ENCODE results near the gene CD48.

The CD48 gene

GRCh38 chr1:160711276-160711601 is 383 bp downstream of the CD48 start:
- Histone ChIP-seq H3K4me2 (peak overlapping the region; percentile 98), H3K27me3 (ENCODE audit: insufficient read depth, low read depth) (no peaks in the 10 kb centered on the region), H3K9ac (peak overlapping the region; percentile 62), H3K4me1 (ENCODE audit: low read depth, poor library complexity, severe bottlenecking) (peaks cover 87% of the 10 kb centered on the region), H2AFZ (ENCODE audit: low read depth) (peak overlapping the region; percentile 78), H3K4me3 (IDR thresholded peaks at IDR 0.05; ENCODE audit: insufficient read depth, low read depth, low read length) (peak overlapping the region; percentile 94), H4K20me1 (ENCODE audit: insufficient read depth) (no peaks in the 10 kb centered on the region), H3K36me3 (ENCODE audit: insufficient read depth) (no peaks in the 10 kb centered on the region), H3K79me2 (ENCODE audit: insufficient read depth, low read depth) (no peaks in the 10 kb centered on the region; the same call in 1 of the 2 replicates), H3K27ac (peak overlapping the region; percentile 71)
- no peak for TF ChIP-seq CTCF (conservative IDR thresholded peaks at IDR 0.05; ENCODE audit: low read depth, low read length)

- peak overlapping the region; percentile 71; the same call in 1 of the 2 replicates for H3K27ac ChIP-seq
- peak overlapping the region; percentile 94 for H3K4me3 ChIP-seq (IDR thresholded peaks at IDR 0.05; ENCODE audit: insufficient read depth, low read depth, low read length)
- H2AFZ ChIP-seq (ENCODE audit: low read depth), result peak overlapping the region; percentile 78
- H3K36me3 ChIP-seq (ENCODE audit: insufficient read depth), result no peaks in the 10 kb centered on the region
- H4K20me1 ChIP-seq (ENCODE audit: insufficient read depth), result no peaks in the 10 kb centered on the region
- no peaks in the 10 kb centered on the region for H3K27me3 ChIP-seq (ENCODE audit: insufficient read depth, low read depth)
- no peaks in the 10 kb centered on the region; the same call in 1 of the 2 replicates for H3K79me2 ChIP-seq (ENCODE audit: insufficient read depth, low read depth)
- no peak for TF ChIP-seq CTCF (conservative IDR thresholded peaks at IDR 0.05; ENCODE audit: low read depth, low read length)
- H3K4me1 ChIP-seq (ENCODE audit: low read depth, poor library complexity, severe bottlenecking), result peaks cover 88% of the 10 kb centered on the region
- peak overlapping the region; percentile 62; the same call in 1 of the 2 replicates for H3K9ac ChIP-seq
- peak overlapping the region; percentile 98 for H3K4me2 ChIP-seq
Observed at GRCh38 chr1:160710517-160711252, 937 bp downstream of the CD48 start.

GRCh38 chr1:160709715-160710114 is 1.9 kb downstream of the CD48 start:
- Histone ChIP-seq H3K4me1 (ENCODE audit: low read depth, poor library complexity, severe bottlenecking) (peaks cover 83% of the 10 kb centered on the region), H4K20me1 (ENCODE audit: insufficient read depth) (no peaks in the 10 kb centered on the region), H3K27me3 (ENCODE audit: insufficient read depth, low read depth) (no peaks in the 10 kb centered on the region), H3K4me3 (IDR thresholded peaks at IDR 0.05; ENCODE audit: insufficient read depth, low read depth, low read length) (no peak overlapping the region), H3K9ac (no peak overlapping the region), H2AFZ (ENCODE audit: low read depth) (no peak overlapping the region), H3K27ac (no peak overlapping the region; the same call in 1 of the 2 replicates), H3K79me2 (ENCODE audit: insufficient read depth, low read depth) (no peaks in the 10 kb centered on the region; the same call in 1 of the 2 replicates), H3K4me2 (peak overlapping the region; percentile 98), H3K36me3 (ENCODE audit: insufficient read depth) (no peaks in the 10 kb centered on the region)
- TF ChIP-seq CTCF (conservative IDR thresholded peaks at IDR 0.05; ENCODE audit: low read depth, low read length), result no peak

GRCh38 chr1:160708801-160709200 is 2.8 kb downstream of the CD48 start:
- Histone ChIP-seq H3K27ac (no peak overlapping the region; the same call in 1 of the 2 replicates), H4K20me1 (ENCODE audit: insufficient read depth) (no peaks in the 10 kb centered on the region), H2AFZ (ENCODE audit: low read depth) (no peak overlapping the region)

More at GRCh38 chr1:160708801-160709200, 2.8 kb downstream of the CD48 start:
- Histone ChIP-seq H3K4me2 (peak overlapping the region; percentile 98), H3K4me3 (IDR thresholded peaks at IDR 0.05; ENCODE audit: insufficient read depth, low read depth, low read length) (no peak overlapping the region), H3K4me1 (ENCODE audit: low read depth, poor library complexity, severe bottlenecking) (peaks cover 77% of the 10 kb centered on the region), H3K9ac (no peak overlapping the region), H3K36me3 (ENCODE audit: insufficient read depth) (no peaks in the 10 kb centered on the region), H3K79me2 (ENCODE audit: insufficient read depth, low read depth) (no peaks in the 10 kb centered on the region; the same call in 1 of the 2 replicates), H3K27me3 (ENCODE audit: insufficient read depth, low read depth) (no peaks in the 10 kb centered on the region)
- TF ChIP-seq CTCF (conservative IDR thresholded peaks at IDR 0.05; ENCODE audit: low read depth, low read length), result no peak
